OCI-LY1 (cell line): Measurements from ENCODE around the gene PRKCA.
A peak's percentile ranks its signal among the peaks of the same experiment; 100 is the strongest.

Source experiments
- H2AFZ ChIP-seq: fragments of 200-600 bp; sonication (generic), shearing (Covaris generic); 2 replicates; pipeline ENCODE4 v1.6.0; 2014; ENCODE audit warnings: antibody characterized with exemption, mild to moderate bottlenecking, low read length
- H3F3A ChIP-seq: fragments of 200-600 bp; sonication (generic), shearing (Covaris generic); 2 replicates; pipeline ENCODE4 v1.6.0; 2014; ENCODE audit warnings: mild to moderate bottlenecking, antibody characterized with exemption, low read length, moderate library complexity; ENCODE audit not compliant: insufficient read depth
- H3K27ac ChIP-seq: fragments of 200-600 bp; sonication (generic); 2 replicates; pipeline ENCODE4 v1.5.1; 2014; ENCODE audit warnings: low read length, mixed run types, mild to moderate bottlenecking, low read depth; ENCODE audit not compliant: poor library complexity, severe bottlenecking
- H3K27me3 ChIP-seq: fragments of 200-600 bp; sonication (generic); 2 replicates; pipeline ENCODE4 v1.6.0; 2014; ENCODE audit warnings: antibody characterized with exemption, mild to moderate bottlenecking, low read length, moderate library complexity; ENCODE audit not compliant: insufficient read depth
- H3K36me3 ChIP-seq: fragments of 200-600 bp; sonication (generic); 2 replicates; pipeline ENCODE4 v1.6.1; 2014; ENCODE audit warnings: mild to moderate bottlenecking, antibody characterized with exemption, low read length, moderate library complexity, mixed read lengths; ENCODE audit not compliant: insufficient read depth
- H3K4me1 ChIP-seq: fragments of 200-600 bp; sonication (generic); 2 replicates; pipeline ENCODE4 v1.5.1; 2014; ENCODE audit warnings: mild to moderate bottlenecking, low read length, moderate library complexity; ENCODE audit not compliant: insufficient read depth, severe bottlenecking
- H3K4me2 ChIP-seq: fragments of 200-600 bp; sonication (generic), shearing (Covaris generic); 2 replicates; pipeline ENCODE4 v1.6.1; 2014; ENCODE audit warnings: low read length
- H3K4me3 ChIP-seq: fragments of 200-600 bp; sonication (generic); 2 replicates; pipeline ENCODE4 v1.5.1; 2014; ENCODE audit warnings: low read length, low read depth, mild to moderate bottlenecking, mixed read lengths; ENCODE audit not compliant: poor library complexity, severe bottlenecking
- H3K79me2 ChIP-seq: fragments of 200-600 bp; shearing (Covaris generic); 2 replicates; pipeline ENCODE4 v1.6.1; 2016; ENCODE audit warnings: mixed run types, low read length, mixed read lengths; ENCODE audit not compliant: insufficient read depth
- H3K9ac ChIP-seq: fragments of 200-600 bp; sonication (generic), shearing (Covaris generic); 2 replicates; pipeline ENCODE4 v1.6.1; 2014; ENCODE audit warnings: mild to moderate bottlenecking, low read length, mixed read lengths
- H3K9me2 ChIP-seq: fragments of 200-600 bp; sonication (generic), shearing (Covaris generic); 2 replicates; pipeline ENCODE4 v1.6.1; 2014; ENCODE audit warnings: low read depth, mild to moderate bottlenecking, low read length, mixed read lengths
- H3K9me3 ChIP-seq: fragments of 200-600 bp; shearing (Covaris generic); 2 replicates; pipeline ENCODE4 v1.6.1; 2014; ENCODE audit warnings: low read length, mixed read lengths
- H4K20me1 ChIP-seq: fragments of 200-600 bp; sonication (generic), shearing (Covaris generic); 2 replicates; pipeline ENCODE4 v1.6.0; 2016; ENCODE audit warnings: mild to moderate bottlenecking, low read length; ENCODE audit not compliant: insufficient read depth
- EZH2 ChIP-seq: fragments of 200-600 bp; sonication (generic), shearing (Covaris generic); IDR thresholded peaks from 2 replicates; pipeline ENCODE4 v1.8.0; 2017; ENCODE audit warnings: borderline replicate concordance, mixed run types, mild to moderate bottlenecking, antibody characterized with exemption, low read length, moderate library complexity, mixed read lengths
- TF ChIP-seq, protein P1 (sequence below): fragments of 200-600 bp; sonication (generic), shearing (Covaris generic); IDR thresholded peaks from 2 replicates; pipeline ENCODE4 v1.5.1; 2017; ENCODE audit warnings: mild to moderate bottlenecking, antibody characterized with exemption, low read length, moderate library complexity, mixed read lengths

Gene PRKCA

DNA sequence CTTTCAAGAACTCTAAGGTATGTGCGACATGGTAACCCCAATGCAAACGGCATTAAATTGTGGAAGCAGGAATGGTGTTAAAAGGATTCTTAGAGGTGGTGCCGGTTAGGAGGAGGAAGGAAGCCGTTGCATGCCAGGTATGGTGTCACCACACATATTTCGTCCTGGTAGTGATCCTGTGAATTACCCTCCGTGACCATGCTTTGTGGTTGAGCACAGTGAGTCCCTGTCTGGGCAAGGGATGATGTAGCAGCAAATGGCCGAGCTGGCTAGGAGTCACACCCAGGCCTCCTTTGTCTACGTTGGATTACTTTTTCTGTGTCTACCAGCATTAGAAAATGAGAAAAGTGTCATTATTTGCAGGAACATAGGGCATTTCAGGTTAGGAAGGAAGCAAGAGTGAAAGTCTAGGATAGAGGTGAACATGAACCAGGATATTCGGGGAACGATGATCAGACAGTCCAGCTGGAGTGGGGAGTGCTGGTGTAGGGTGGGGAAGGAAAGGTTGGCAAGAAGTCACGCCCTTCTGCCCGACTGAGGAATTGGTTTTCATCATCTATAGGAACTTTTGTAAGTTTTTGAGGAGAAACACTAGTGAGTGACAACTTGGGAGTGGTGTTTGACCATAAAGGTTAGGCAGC lies 123.5 kb downstream of the PRKCA start:
- H3K9me3 ChIP-seq = no peaks in the 10 kb centered on the region
- H3K9me2 ChIP-seq = no peaks in the 10 kb centered on the region
- no peak overlapping the region for H3K4me3 ChIP-seq
- H3F3A ChIP-seq = no peaks in the 10 kb centered on the region
- TF ChIP-seq, protein P1, sequence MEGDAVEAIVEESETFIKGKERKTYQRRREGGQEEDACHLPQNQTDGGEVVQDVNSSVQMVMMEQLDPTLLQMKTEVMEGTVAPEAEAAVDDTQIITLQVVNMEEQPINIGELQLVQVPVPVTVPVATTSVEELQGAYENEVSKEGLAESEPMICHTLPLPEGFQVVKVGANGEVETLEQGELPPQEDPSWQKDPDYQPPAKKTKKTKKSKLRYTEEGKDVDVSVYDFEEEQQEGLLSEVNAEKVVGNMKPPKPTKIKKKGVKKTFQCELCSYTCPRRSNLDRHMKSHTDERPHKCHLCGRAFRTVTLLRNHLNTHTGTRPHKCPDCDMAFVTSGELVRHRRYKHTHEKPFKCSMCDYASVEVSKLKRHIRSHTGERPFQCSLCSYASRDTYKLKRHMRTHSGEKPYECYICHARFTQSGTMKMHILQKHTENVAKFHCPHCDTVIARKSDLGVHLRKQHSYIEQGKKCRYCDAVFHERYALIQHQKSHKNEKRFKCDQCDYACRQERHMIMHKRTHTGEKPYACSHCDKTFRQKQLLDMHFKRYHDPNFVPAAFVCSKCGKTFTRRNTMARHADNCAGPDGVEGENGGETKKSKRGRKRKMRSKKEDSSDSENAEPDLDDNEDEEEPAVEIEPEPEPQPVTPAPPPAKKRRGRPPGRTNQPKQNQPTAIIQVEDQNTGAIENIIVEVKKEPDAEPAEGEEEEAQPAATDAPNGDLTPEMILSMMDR = no peak
- TF ChIP-seq EZH2 = no peak
- no peak overlapping the region for H2AFZ ChIP-seq
- peaks cover under 1% of the 10 kb centered on the region; the same call in 1 of the 2 replicates for H3K79me2 ChIP-seq
- peak overlapping the region; percentile 52 for H3K27ac ChIP-seq
- peak overlapping the region; percentile 32; the same call in 1 of the 2 replicates for H3K4me2 ChIP-seq
- H3K27me3 ChIP-seq = no peaks in the 10 kb centered on the region
- H3K9ac ChIP-seq = peak overlapping the region; percentile 19; the same call in 1 of the 2 replicates
- no peaks in the 10 kb centered on the region for H4K20me1 ChIP-seq
- no peaks in the 10 kb centered on the region for H3K36me3 ChIP-seq
- peaks cover 54% of the 10 kb centered on the region for H3K4me1 ChIP-seq

DNA sequence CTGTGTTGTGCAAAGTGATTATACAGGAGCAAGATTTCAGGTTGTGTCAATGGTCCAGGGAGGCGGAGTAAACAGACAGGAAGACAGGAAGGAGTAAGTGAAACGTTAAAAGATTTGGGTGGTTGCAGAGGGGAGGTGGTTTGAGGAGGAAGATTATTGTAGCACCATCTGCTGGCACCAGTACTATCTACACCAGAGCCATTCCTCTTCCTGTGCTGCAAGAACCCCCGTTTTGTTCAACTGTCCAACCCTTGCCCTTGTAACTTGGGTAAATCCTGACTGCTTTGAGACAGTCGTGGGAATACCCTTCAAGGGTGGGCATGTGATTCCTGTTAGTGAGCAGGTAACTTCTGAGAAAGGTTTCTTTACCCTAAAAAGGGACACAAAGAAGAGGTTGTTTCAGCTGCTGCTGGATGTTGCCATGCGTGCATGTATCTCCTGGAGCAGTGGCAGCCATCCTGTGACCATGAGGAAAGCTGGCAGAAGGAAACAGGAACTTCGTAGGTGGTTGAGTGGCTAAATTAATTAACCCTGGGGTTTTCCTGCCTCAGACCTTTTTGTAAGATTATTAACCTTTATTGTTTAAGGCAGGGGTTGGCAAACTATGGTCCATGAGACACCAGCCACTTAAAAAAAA lies 124.1 kb downstream of the PRKCA start:
- peaks cover 6% of the 10 kb centered on the region; the same call in 1 of the 2 replicates for H3K79me2 ChIP-seq
- H3K4me1 ChIP-seq = peaks cover 53% of the 10 kb centered on the region
- no peak overlapping the region for H2AFZ ChIP-seq

DNA sequence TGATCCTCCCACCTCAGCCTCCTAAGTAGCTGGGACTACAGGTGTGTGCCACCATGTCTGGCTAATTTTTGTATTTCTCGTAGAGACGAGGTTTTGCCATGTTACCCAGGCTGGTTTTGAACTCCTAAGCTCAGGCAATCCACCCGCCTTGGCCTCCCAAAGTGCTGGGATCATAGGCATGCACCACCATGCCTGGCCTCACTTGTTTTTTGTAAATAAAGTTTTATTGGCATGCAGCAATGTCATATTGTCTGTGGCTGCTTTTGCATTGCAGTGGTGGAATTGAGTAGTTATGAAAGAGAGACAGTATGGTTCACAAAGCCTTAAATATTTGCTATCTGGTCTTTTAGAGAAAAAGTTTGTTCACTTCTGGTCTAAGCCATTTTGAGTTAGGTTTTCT lies 124.7 kb downstream of the PRKCA start:
- no peaks in the 10 kb centered on the region for H4K20me1 ChIP-seq
- peaks cover 53% of the 10 kb centered on the region for H3K4me1 ChIP-seq
- H3K9ac ChIP-seq = no peak overlapping the region
- H3K27me3 ChIP-seq = no peaks in the 10 kb centered on the region
- no peaks in the 10 kb centered on the region for H3K9me2 ChIP-seq
- no peaks in the 10 kb centered on the region for H3K36me3 ChIP-seq
- H3K4me2 ChIP-seq = no peak overlapping the region
- H3F3A ChIP-seq = no peaks in the 10 kb centered on the region
- no peak overlapping the region for H3K27ac ChIP-seq
- H3K4me3 ChIP-seq = no peak overlapping the region
- TF ChIP-seq, protein P1 = no peak
- no peak for TF ChIP-seq EZH2
- no peaks in the 10 kb centered on the region for H3K9me3 ChIP-seq
- H3K79me2 ChIP-seq = peaks cover 6% of the 10 kb centered on the region; the same call in 1 of the 2 replicates
- no peak overlapping the region for H2AFZ ChIP-seq

More for the DNA sequence above, 124.1 kb downstream of the PRKCA start:
- no peaks in the 10 kb centered on the region for H3K9me2 ChIP-seq
- peak overlapping the region; percentile 52 for H3K27ac ChIP-seq
- H3K27me3 ChIP-seq = no peaks in the 10 kb centered on the region
- no peaks in the 10 kb centered on the region for H4K20me1 ChIP-seq
- H3K9me3 ChIP-seq = no peaks in the 10 kb centered on the region
- no peaks in the 10 kb centered on the region for H3F3A ChIP-seq
- H3K4me3 ChIP-seq = no peak overlapping the region
- no peak for TF ChIP-seq EZH2
- TF ChIP-seq, protein P1 = peak; percentile 68; the same call in 1 of the 2 replicates
- H3K9ac ChIP-seq = peak overlapping the region; percentile 19; the same call in 1 of the 2 replicates
- H3K36me3 ChIP-seq = no peaks in the 10 kb centered on the region
- peak overlapping the region; percentile 32; the same call in 1 of the 2 replicates for H3K4me2 ChIP-seq
